Measurements from ENCODE around the gene TEKTIP1. TPM values are rescaled to one million over a fixed set of nuclear protein-coding genes. Genes with fewer than 3 reads are reported as not detected.

TEKTIP1 gene
- total and polyA plus RNA-seq, 2 donors from 2014 or later: 1.2 to 9.2 TPM

DNA sequence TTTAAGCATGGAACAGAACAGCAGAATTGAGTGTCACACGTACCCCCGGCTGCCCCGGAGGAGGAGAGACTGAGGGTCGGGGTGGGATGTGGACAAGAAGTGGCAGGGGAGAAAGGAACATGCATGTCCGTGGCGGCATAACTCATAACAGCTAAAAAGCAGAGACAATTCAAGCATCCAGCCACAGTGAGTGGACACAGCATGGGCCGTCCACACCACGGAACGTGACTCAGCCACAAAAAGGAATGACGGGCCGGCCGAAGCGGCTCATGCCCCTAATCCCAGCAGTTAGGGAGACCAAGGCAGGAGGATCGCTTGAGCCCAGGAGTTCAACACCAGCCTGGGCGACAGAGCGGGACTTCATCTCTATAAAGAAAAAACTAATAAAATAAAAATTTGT is 46.1 kb upstream of the TEKTIP1 start:
- no peak overlapping the region for H3K4me3 ChIP-seq (ENCODE audit: low read length in 3 of 3)
- H3K27ac ChIP-seq (ENCODE audit: low read depth in 2 of 2, low read length in 2 of 2): no peak overlapping the region
- no peak for DNase-seq
- no peak overlapping the region for H3K9ac ChIP-seq (ENCODE audit: low read length in 3 of 3)
- TF ChIP-seq, protein P1, sequence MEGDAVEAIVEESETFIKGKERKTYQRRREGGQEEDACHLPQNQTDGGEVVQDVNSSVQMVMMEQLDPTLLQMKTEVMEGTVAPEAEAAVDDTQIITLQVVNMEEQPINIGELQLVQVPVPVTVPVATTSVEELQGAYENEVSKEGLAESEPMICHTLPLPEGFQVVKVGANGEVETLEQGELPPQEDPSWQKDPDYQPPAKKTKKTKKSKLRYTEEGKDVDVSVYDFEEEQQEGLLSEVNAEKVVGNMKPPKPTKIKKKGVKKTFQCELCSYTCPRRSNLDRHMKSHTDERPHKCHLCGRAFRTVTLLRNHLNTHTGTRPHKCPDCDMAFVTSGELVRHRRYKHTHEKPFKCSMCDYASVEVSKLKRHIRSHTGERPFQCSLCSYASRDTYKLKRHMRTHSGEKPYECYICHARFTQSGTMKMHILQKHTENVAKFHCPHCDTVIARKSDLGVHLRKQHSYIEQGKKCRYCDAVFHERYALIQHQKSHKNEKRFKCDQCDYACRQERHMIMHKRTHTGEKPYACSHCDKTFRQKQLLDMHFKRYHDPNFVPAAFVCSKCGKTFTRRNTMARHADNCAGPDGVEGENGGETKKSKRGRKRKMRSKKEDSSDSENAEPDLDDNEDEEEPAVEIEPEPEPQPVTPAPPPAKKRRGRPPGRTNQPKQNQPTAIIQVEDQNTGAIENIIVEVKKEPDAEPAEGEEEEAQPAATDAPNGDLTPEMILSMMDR (IDR thresholded peaks at IDR 0.05; ENCODE audit: borderline replicate concordance, extremely low read depth, insufficient read depth): no peak
- H3K27me3 ChIP-seq (ENCODE audit: control insufficient read depth, insufficient read depth, low read length): no peaks in the 10 kb centered on the region
- intact Hi-C loops (cut with DNase I): no loop called here
- no peak for FAIRE-seq
- H3K9me3 ChIP-seq (ENCODE audit: control insufficient read depth in 2 of 3, insufficient read depth in 1 of 3, low read length in 3 of 3): no peaks in the 10 kb centered on the region
- peaks cover 0 to 3% (median 0%) of the 10 kb centered on the region in 3 donors for H3K4me1 ChIP-seq (ENCODE audit: control insufficient read depth in 2 of 3, insufficient read depth in 2 of 3, low read depth in 1 of 3, low read length in 3 of 3)
- peaks cover 2 to 14% (median 7%) of the 10 kb centered on the region in 3 donors for H3K36me3 ChIP-seq (ENCODE audit: control insufficient read depth in 2 of 3, insufficient read depth in 3 of 3, low read length in 3 of 3)

DNA sequence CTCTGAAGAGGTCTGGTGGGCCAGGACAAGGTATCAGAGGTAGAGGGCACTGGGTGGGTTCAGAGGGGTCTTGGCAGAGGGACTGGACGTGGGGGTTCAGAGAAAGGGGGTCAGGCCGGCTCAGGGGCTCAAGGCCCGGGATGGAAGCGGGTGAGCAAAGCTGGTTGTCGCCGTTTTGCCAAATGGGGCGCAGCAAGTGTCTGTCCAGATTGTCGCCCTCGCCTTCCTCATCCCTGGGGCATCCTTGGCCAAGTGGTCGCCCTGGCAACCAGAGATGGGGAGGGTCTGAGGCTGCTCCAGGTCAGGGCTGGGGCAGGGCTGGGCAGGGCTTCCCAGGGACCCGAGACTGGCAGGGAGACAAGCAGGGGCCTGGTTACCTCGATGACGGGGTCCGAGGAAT is 45.3 kb upstream of the TEKTIP1 start:
- H3K36me3 ChIP-seq (ENCODE audit: control insufficient read depth in 2 of 3, insufficient read depth in 3 of 3, low read length in 3 of 3): peaks cover 2 to 14% (median 7%) of the 10 kb centered on the region in 3 donors
- intact Hi-C loops (cut with DNase I): no loop called here
- no peak for DNase-seq
- no peak overlapping the region for H3K4me3 ChIP-seq (ENCODE audit: low read length in 3 of 3)
- FAIRE-seq: no peak
- no peak overlapping the region for H3K27ac ChIP-seq (ENCODE audit: low read depth in 2 of 2, low read length in 2 of 2)
- no peaks in the 10 kb centered on the region for H3K9me3 ChIP-seq (ENCODE audit: control insufficient read depth in 2 of 3, insufficient read depth in 1 of 3, low read length in 3 of 3)
- no peaks in the 10 kb centered on the region for H3K27me3 ChIP-seq (ENCODE audit: control insufficient read depth, insufficient read depth, low read length)
- peaks cover 0 to 4% (median 0%) of the 10 kb centered on the region in 3 donors for H3K4me1 ChIP-seq (ENCODE audit: control insufficient read depth in 2 of 3, insufficient read depth in 2 of 3, low read depth in 1 of 3, low read length in 3 of 3)
- TF ChIP-seq, protein P1 (IDR thresholded peaks at IDR 0.05; ENCODE audit: borderline replicate concordance, extremely low read depth, insufficient read depth): no peak
- no peak overlapping the region for H3K9ac ChIP-seq (ENCODE audit: low read length in 3 of 3)

DNA sequence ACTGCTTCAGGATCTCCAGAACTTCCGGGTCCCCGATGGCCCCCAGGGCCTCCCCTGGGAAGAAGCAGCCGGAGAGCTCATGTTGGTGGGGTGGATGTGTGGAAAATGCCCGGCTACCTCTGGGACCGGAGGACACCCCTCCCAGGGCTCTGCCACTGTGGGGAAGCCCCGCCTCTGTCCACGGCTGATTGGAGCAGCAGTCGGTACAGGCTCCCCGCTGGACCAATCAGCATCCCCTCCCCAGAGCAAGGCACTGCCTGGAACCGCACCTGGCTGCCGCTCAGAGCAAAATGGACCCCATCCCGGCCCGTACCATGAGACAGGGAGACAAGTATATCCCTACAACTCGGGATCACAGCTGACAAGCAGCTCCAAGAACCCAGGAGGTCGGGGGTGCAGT is 44.9 kb upstream of the TEKTIP1 start:
- FAIRE-seq: no peak
- Histone ChIP-seq H3K9me3 (ENCODE audit: control insufficient read depth in 2 of 3, insufficient read depth in 1 of 3, low read length in 3 of 3) (no peaks in the 10 kb centered on the region), H3K36me3 (ENCODE audit: control insufficient read depth in 2 of 3, insufficient read depth in 3 of 3, low read length in 3 of 3) (peaks cover 2 to 14% (median 7%) of the 10 kb centered on the region in 3 donors), H3K27ac (ENCODE audit: low read depth in 2 of 2, low read length in 2 of 2) (no peak overlapping the region), H3K27me3 (ENCODE audit: control insufficient read depth, insufficient read depth, low read length) (no peaks in the 10 kb centered on the region), H3K4me3 (ENCODE audit: low read length in 3 of 3) (no peak overlapping the region), H3K9ac (ENCODE audit: low read length in 3 of 3) (no peak overlapping the region), H3K4me1 (ENCODE audit: control insufficient read depth in 2 of 3, insufficient read depth in 2 of 3, low read depth in 1 of 3, low read length in 3 of 3) (peaks cover 0 to 8% (median 0%) of the 10 kb centered on the region in 3 donors)
- intact Hi-C loops (cut with DNase I): no loop called here
- TF ChIP-seq, protein P1 (IDR thresholded peaks at IDR 0.05; ENCODE audit: borderline replicate concordance, extremely low read depth, insufficient read depth): no peak
- DNase-seq: no peak

DNA sequence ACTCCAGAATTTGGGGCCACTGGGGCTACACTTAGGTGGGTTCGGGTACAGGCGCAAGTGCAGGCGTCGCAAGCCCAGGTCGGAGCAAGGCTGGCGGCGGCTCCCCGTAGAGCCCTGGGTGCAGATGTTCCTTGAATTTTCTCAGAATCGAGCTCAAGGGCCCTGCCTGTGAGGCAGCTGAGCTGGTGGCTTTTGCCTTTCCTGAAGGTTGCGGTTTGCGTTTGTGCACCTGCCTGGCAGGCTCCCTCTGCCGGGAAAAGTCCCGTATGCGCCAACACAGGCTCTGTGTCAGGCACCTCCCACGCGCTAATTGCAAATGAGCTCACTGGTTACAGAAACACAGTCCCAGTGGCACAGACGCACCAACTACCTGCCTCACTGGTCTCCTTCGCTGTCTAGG is 44.4 kb upstream of the TEKTIP1 start:
- H3K27ac ChIP-seq (ENCODE audit: low read depth in 2 of 2, low read length in 2 of 2): no peak overlapping the region

More for the DNA sequence above, 44.4 kb upstream of the TEKTIP1 start:
- FAIRE-seq (no peak), DNase-seq (no peak)
- H3K9ac ChIP-seq (ENCODE audit: low read length in 3 of 3): no peak overlapping the region
- H3K4me3 ChIP-seq (ENCODE audit: low read length in 3 of 3): no peak overlapping the region
- H3K27me3 ChIP-seq (ENCODE audit: control insufficient read depth, insufficient read depth, low read length): no peaks in the 10 kb centered on the region
- intact Hi-C loops (cut with DNase I): no loop called here
- H3K9me3 ChIP-seq (ENCODE audit: control insufficient read depth in 2 of 3, insufficient read depth in 1 of 3, low read length in 3 of 3): no peaks in the 10 kb centered on the region
- TF ChIP-seq, protein P1 (IDR thresholded peaks at IDR 0.05; ENCODE audit: borderline replicate concordance, extremely low read depth, insufficient read depth): no peak
- peaks cover 2 to 14% (median 7%) of the 10 kb centered on the region in 3 donors for H3K36me3 ChIP-seq (ENCODE audit: control insufficient read depth in 2 of 3, insufficient read depth in 3 of 3, low read length in 3 of 3)
- H3K4me1 ChIP-seq (ENCODE audit: control insufficient read depth in 2 of 3, insufficient read depth in 2 of 3, low read depth in 1 of 3, low read length in 3 of 3): peaks cover 0 to 11% (median 0%) of the 10 kb centered on the region in 3 donors

Data from kidney (tissue), 14 donors.